Nephron progenitor cell (in vitro differentiated cells): ENCODE measurements around the gene WWOX.

Experiments
- DNase-seq: peaks from one replicate; pipeline ENCODE4 v3.0.0; 2021
- H3K27ac Mint-ChIP-seq: 2 replicates; pipeline ENCODE4 v1.8.0; 2021; ENCODE audit warnings: mild to moderate bottlenecking, moderate library complexity, mixed read lengths
- H3K27me3 Mint-ChIP-seq: 2 replicates; pipeline ENCODE4 v1.8.0; 2021; ENCODE audit warnings: mild to moderate bottlenecking, low read depth, mixed read lengths; ENCODE audit not compliant: poor library complexity
- H3K36me3 Mint-ChIP-seq: 2 replicates; pipeline ENCODE4 v1.8.0; 2021; ENCODE audit warnings: low read depth, mixed read lengths
- H3K4me1 Mint-ChIP-seq: 2 replicates; pipeline ENCODE4 v1.8.0; 2021; ENCODE audit warnings: mixed read lengths
- H3K4me3 Mint-ChIP-seq: 2 replicates; pipeline ENCODE4 v1.8.0; 2021; ENCODE audit warnings: mild to moderate bottlenecking, moderate library complexity, mixed read lengths
- H3K9me3 Mint-ChIP-seq: 2 replicates; pipeline ENCODE4 v1.8.0; 2021; ENCODE audit warnings: mild to moderate bottlenecking, moderate library complexity, mixed read lengths
- CTCF ChIP-seq: fragments of 200-600 bp; sonication (generic); IDR thresholded peaks from 2 replicates; pipeline ENCODE4 v1.5.0; 2021; ENCODE audit warnings: antibody characterized with exemption

WWOX gene

GRCh38 chr16:78292086-78292843, 192.8 kb downstream of the WWOX start:
- no peak overlapping the region for H3K4me3 Mint-ChIP-seq
- H3K27ac Mint-ChIP-seq = peak overlapping the region; percentile 87
- DNase-seq = no peak
- peaks cover 5% of the 10 kb centered on the region for H3K27me3 Mint-ChIP-seq
- peaks cover 8% of the 10 kb centered on the region for H3K36me3 Mint-ChIP-seq
- no peak for TF ChIP-seq CTCF
- H3K4me1 Mint-ChIP-seq = peaks cover 94% of the 10 kb centered on the region
- no peaks in the 10 kb centered on the region for H3K9me3 Mint-ChIP-seq

GRCh38 chr16:78292844-78293380, 193.5 kb downstream of the WWOX start:
- peak overlapping the region; percentile 94 for H3K27ac Mint-ChIP-seq
- no peak for DNase-seq
- no peaks in the 10 kb centered on the region for H3K9me3 Mint-ChIP-seq
- H3K36me3 Mint-ChIP-seq = peaks cover 8% of the 10 kb centered on the region
- TF ChIP-seq CTCF = no peak
- peaks cover 94% of the 10 kb centered on the region for H3K4me1 Mint-ChIP-seq
- H3K27me3 Mint-ChIP-seq = peaks cover 5% of the 10 kb centered on the region
- no peak overlapping the region for H3K4me3 Mint-ChIP-seq

GRCh38 chr16:78294538-78295225, 195.2 kb downstream of the WWOX start:
- Mint-ChIP-seq H3K4me1 (peaks cover 88% of the 10 kb centered on the region), H3K4me3 (no peak overlapping the region), H3K27me3 (peaks cover 5% of the 10 kb centered on the region)

GRCh38 chr16:78297066-78297666, 197.7 kb downstream of the WWOX start:
- H3K4me1 Mint-ChIP-seq = peaks cover 82% of the 10 kb centered on the region
- peaks cover 8% of the 10 kb centered on the region for H3K36me3 Mint-ChIP-seq
- peak overlapping the region; percentile 61 for H3K4me3 Mint-ChIP-seq
- H3K27ac Mint-ChIP-seq = peak overlapping the region; percentile 99
- TF ChIP-seq CTCF = no peak
- H3K27me3 Mint-ChIP-seq = peaks cover 5% of the 10 kb centered on the region
- DNase-seq = peak; percentile 27
- H3K9me3 Mint-ChIP-seq = peaks cover 7% of the 10 kb centered on the region

More at GRCh38 chr16:78294538-78295225, 195.2 kb downstream of the WWOX start:
- TF ChIP-seq CTCF = no peak
- no peaks in the 10 kb centered on the region for H3K9me3 Mint-ChIP-seq
- peaks cover 8% of the 10 kb centered on the region for H3K36me3 Mint-ChIP-seq
- H3K27ac Mint-ChIP-seq = peak overlapping the region; percentile 89
- no peak for DNase-seq

GRCh38 chr16:78298986-78299385, 199.5 kb downstream of the WWOX start:
- Mint-ChIP-seq H3K27me3 (peaks cover 8% of the 10 kb centered on the region), H3K27ac (peak overlapping the region; percentile 69), H3K9me3 (peaks cover 7% of the 10 kb centered on the region), H3K36me3 (peaks cover 7% of the 10 kb centered on the region), H3K4me1 (peaks cover 78% of the 10 kb centered on the region), H3K4me3 (no peak overlapping the region)
- no peak for DNase-seq
- no peak for TF ChIP-seq CTCF
